ENCODE measurements around the gene RAB6A.
"Not testable (repeated sequence)": the region's sequence is repeated elsewhere in the genome, so short reads cannot be mapped to it uniquely, and the experiment has no call there.

DNA sequence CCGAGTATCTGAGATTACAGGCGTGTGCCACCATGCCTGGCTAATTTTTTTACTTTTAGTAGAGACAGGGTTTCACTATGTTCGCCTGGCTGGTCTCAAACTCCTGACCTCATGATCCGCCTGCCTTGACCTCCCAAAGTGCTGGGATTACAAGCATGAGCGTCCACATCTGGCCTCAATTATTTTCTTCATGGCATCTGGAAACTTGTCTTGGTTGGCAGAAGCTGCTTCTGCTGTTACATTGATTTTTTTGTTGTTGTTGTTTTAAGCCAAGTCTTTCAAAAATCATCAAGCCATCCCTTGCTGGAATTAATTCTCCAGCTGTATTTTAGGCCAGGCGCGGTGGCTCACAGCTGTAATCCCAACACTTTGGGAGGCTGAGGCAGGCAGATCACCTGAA is 27.9 kb downstream of the RAB6A start:
- TF ChIP-seq, protein P1, sequence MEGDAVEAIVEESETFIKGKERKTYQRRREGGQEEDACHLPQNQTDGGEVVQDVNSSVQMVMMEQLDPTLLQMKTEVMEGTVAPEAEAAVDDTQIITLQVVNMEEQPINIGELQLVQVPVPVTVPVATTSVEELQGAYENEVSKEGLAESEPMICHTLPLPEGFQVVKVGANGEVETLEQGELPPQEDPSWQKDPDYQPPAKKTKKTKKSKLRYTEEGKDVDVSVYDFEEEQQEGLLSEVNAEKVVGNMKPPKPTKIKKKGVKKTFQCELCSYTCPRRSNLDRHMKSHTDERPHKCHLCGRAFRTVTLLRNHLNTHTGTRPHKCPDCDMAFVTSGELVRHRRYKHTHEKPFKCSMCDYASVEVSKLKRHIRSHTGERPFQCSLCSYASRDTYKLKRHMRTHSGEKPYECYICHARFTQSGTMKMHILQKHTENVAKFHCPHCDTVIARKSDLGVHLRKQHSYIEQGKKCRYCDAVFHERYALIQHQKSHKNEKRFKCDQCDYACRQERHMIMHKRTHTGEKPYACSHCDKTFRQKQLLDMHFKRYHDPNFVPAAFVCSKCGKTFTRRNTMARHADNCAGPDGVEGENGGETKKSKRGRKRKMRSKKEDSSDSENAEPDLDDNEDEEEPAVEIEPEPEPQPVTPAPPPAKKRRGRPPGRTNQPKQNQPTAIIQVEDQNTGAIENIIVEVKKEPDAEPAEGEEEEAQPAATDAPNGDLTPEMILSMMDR (IDR thresholded peaks at IDR 0.05 in 2 of 3, conservative IDR thresholded peaks at IDR 0.05 in 1 of 3; ENCODE audit: borderline replicate concordance in 1 of 3, insufficient read depth in 1 of 3, low read depth in 2 of 3, low read length in 2 of 3), result not testable (repeated sequence)
- TF ChIP-seq POLR2AphosphoS5 (IDR thresholded peaks at IDR 0.05; ENCODE audit: low read depth, low read length); POLR2A (IDR thresholded peaks at IDR 0.05; ENCODE audit: borderline replicate concordance, extremely low read depth, insufficient read depth, insufficient read length); ZNF274 (IDR thresholded peaks at IDR 0.05; ENCODE audit: low read depth, low read length); ZFX (IDR thresholded peaks at IDR 0.05); EZH2phosphoT487 (IDR thresholded peaks at IDR 0.05; ENCODE audit: borderline replicate concordance): not testable (repeated sequence)
- TF ChIP-seq, protein P2, sequence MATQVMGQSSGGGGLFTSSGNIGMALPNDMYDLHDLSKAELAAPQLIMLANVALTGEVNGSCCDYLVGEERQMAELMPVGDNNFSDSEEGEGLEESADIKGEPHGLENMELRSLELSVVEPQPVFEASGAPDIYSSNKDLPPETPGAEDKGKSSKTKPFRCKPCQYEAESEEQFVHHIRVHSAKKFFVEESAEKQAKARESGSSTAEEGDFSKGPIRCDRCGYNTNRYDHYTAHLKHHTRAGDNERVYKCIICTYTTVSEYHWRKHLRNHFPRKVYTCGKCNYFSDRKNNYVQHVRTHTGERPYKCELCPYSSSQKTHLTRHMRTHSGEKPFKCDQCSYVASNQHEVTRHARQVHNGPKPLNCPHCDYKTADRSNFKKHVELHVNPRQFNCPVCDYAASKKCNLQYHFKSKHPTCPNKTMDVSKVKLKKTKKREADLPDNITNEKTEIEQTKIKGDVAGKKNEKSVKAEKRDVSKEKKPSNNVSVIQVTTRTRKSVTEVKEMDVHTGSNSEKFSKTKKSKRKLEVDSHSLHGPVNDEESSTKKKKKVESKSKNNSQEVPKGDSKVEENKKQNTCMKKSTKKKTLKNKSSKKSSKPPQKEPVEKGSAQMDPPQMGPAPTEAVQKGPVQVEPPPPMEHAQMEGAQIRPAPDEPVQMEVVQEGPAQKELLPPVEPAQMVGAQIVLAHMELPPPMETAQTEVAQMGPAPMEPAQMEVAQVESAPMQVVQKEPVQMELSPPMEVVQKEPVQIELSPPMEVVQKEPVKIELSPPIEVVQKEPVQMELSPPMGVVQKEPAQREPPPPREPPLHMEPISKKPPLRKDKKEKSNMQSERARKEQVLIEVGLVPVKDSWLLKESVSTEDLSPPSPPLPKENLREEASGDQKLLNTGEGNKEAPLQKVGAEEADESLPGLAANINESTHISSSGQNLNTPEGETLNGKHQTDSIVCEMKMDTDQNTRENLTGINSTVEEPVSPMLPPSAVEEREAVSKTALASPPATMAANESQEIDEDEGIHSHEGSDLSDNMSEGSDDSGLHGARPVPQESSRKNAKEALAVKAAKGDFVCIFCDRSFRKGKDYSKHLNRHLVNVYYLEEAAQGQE (IDR thresholded peaks at IDR 0.05; ENCODE audit: low read depth), result not testable (repeated sequence)
